ENCODE data around the gene EVI5L. TPM values are rescaled to one million over a fixed set of nuclear protein-coding genes. Genes with fewer than 3 reads are reported as not detected.

EVI5L gene
- total RNA-seq, 3 donors from 2014 or later: 7.5 to 12.5 (median 9.2) TPM

DNA sequence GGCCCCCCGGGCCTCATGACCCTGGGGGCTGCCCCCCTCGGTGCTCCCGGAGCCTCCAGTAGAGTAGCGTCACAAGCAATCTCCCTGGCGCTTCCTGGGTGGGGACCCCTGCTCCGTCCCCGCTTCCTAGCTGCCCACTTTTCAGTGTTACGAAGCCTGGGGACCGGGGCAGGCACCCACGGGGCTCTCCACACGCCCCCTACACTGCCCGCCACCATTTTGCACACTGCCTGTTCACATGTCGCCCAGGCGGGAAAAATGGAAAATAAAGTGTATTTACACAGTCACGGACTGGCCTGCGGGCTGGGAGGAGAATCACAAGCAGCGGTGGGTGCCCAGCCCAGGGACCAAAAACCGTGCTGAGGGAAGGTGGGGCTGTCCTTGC is 34.7 kb downstream of the EVI5L start:
- Histone ChIP-seq H3K9me3 (no peaks in the 10 kb centered on the region), H3K27me3 (no peaks in the 10 kb centered on the region), H3K27ac (no peak overlapping the region), H3K36me3 (no peaks in the 10 kb centered on the region), H3K4me1 (peaks cover 0 to 5% of the 10 kb centered on the region in 2 donors), H3K4me3 (no peak overlapping the region)
- intact Hi-C loops (cut with DNase I; ENCODE audit: low total_unique reads): no loop called here
- DNase-seq (ENCODE audit: low spot score in 2 of 2): no peak
- TF ChIP-seq POLR2AphosphoS5 (IDR thresholded peaks at IDR 0.05) (no peak), POLR2A (IDR thresholded peaks at IDR 0.05) (no peak)
- TF ChIP-seq, protein P1, sequence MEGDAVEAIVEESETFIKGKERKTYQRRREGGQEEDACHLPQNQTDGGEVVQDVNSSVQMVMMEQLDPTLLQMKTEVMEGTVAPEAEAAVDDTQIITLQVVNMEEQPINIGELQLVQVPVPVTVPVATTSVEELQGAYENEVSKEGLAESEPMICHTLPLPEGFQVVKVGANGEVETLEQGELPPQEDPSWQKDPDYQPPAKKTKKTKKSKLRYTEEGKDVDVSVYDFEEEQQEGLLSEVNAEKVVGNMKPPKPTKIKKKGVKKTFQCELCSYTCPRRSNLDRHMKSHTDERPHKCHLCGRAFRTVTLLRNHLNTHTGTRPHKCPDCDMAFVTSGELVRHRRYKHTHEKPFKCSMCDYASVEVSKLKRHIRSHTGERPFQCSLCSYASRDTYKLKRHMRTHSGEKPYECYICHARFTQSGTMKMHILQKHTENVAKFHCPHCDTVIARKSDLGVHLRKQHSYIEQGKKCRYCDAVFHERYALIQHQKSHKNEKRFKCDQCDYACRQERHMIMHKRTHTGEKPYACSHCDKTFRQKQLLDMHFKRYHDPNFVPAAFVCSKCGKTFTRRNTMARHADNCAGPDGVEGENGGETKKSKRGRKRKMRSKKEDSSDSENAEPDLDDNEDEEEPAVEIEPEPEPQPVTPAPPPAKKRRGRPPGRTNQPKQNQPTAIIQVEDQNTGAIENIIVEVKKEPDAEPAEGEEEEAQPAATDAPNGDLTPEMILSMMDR (IDR thresholded peaks at IDR 0.05): no peak

DNA sequence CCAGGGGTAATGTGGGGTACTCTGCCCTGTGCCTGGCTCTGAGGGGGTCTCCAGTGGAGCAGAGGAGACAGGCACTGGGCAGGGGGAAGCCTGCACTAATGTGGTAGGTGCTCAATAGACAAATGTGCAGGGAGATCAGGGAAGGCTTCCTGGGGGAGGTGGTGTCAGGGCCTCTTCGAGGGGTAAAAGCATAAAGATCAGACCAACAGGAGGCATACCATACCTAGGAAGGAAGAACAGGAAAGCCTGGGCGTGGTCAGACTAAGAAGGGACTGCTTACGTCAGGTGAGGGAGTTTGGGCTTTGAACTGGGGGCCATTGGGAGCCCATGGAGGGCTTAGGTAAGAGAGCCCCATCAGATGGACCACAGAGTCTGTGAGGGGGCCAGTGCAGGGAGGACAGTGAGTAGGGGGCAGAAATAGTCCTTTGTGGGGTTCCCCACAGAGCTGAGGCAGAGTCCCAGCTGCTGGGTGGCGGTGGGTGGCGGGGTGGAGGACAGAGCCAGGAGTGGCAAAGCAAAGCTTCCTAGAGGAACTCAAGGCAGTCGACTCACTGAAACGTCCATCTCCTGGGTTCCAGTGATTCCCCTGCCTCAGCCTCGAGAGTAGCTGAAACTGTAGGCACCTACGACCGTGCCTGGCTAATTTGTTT is 35.4 kb downstream of the EVI5L start:
- Histone ChIP-seq H3K27ac (no peak overlapping the region), H3K36me3 (no peaks in the 10 kb centered on the region), H3K4me3 (no peak overlapping the region), H3K4me1 (peaks cover 0 to 5% of the 10 kb centered on the region in 2 donors), H3K27me3 (no peaks in the 10 kb centered on the region), H3K9me3 (no peaks in the 10 kb centered on the region)
- DNase-seq (ENCODE audit: low spot score in 2 of 2): no peak
- TF ChIP-seq, protein P1 (IDR thresholded peaks at IDR 0.05): no peak
- no peak for TF ChIP-seq POLR2AphosphoS5 (IDR thresholded peaks at IDR 0.05)
- no peak for TF ChIP-seq POLR2A (IDR thresholded peaks at IDR 0.05)
- intact Hi-C loops (cut with DNase I; ENCODE audit: low total_unique reads): no loop called here

DNA sequence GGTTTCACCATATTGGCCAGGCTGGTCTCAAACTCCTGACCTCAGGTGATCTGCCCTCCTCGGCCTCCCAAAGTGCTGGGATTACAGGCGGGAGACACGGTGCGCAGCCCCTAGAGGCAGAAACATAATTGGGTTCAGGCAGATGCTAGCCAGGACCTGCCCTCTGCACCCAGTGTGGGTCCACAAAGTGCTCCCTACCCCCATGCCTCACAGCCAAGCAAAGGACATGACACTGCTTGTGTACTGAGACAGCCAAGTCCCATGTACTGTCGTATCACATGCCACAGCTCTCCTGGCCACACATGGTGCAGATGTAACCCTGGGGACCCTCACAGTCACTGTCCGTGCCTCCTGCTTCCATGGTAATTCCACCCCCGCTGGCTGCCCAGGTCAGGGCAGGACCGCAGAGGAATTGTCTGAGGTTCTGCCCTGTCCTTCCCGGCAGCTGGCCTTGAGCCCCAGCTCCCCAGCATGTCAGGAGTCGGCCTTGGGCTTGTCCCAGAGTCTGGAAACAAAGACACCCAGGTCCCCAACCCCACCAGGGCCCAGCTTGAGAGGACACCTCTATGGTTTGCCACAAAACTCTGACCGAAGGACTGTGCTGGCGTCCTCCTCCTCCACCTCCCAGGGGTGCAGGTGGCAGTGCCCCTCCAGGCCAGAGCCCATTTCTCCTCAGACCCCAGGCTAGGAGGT is 36.5 kb downstream of the EVI5L start:
- no peak for DNase-seq (ENCODE audit: low spot score in 2 of 2)
- TF ChIP-seq, protein P1 (IDR thresholded peaks at IDR 0.05): no peak
- no peak for TF ChIP-seq POLR2AphosphoS5 (IDR thresholded peaks at IDR 0.05)
- TF ChIP-seq POLR2A (IDR thresholded peaks at IDR 0.05): no peak
- intact Hi-C loops (cut with DNase I; ENCODE audit: low total_unique reads): loop anchor here (1.0 kb wide), 1 partner anchor 37 kb away; the partner anchor contains the start of gene MAP2K7
- H3K36me3 ChIP-seq: no peaks in the 10 kb centered on the region
- H3K27ac ChIP-seq: no peak overlapping the region
- H3K4me1 ChIP-seq: peaks cover 0 to 5% of the 10 kb centered on the region in 2 donors
- no peaks in the 10 kb centered on the region for H3K27me3 ChIP-seq
- H3K9me3 ChIP-seq: no peaks in the 10 kb centered on the region
- H3K4me3 ChIP-seq: no peak overlapping the region

DNA sequence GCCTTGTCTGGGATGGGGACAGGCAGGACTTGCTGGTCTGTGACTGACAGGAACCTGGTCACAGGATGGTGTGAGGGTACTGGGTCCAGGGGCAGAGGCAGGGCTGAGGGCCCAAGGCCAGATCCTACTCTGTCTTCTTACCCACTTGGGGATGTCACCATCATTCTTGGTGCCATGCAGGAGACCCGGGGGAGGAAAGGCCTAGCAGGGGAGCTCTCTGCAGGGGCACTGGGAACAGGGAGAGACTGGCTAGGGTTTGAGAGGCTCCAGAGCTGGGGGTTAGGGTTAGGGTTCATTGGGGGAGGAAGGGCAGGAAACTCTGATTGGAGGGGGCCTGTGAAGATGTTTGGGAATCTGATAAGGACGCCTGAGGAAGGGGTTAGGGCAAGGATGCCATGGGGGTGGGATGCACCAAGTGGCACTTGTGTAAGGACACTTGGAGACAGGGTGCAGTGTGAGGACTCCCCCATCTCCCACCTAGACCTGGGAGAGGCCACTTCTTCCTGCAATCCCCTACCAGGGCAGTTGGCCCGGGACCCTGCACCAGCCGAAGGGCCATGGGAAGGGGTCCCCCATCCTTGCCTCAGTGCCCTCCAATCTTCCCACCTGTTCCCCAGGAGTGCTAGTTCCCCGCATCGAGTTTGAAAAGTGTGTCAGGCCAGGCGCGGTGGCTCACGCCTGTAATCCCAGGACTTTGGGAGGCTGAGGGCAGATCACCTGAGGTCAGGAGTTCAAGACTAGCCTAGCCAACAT is 37.2 kb downstream of the EVI5L start:
- Histone ChIP-seq H3K9me3 (no peaks in the 10 kb centered on the region), H3K27ac (no peak overlapping the region), H3K4me1 (peaks cover 0 to 2% of the 10 kb centered on the region in 2 donors), H3K27me3 (peaks cover 0 to 2% of the 10 kb centered on the region in 2 donors), H3K36me3 (no peaks in the 10 kb centered on the region), H3K4me3 (no peak overlapping the region)
- TF ChIP-seq, protein P1 (IDR thresholded peaks at IDR 0.05): no peak
- no peak for TF ChIP-seq POLR2A (IDR thresholded peaks at IDR 0.05)
- TF ChIP-seq POLR2AphosphoS5 (IDR thresholded peaks at IDR 0.05): no peak
- no peak for DNase-seq (ENCODE audit: low spot score in 2 of 2)
- intact Hi-C loops (cut with DNase I; ENCODE audit: low total_unique reads): loop anchor here (1.0 kb wide), 1 partner anchor 36 kb away; the partner anchor contains the start of gene MAP2K7

All from breast epithelium (tissue), 4 donors.